WI38 (cell line): ENCODE results near the gene ZNF592.
"Not testable (repeated sequence)": the region's sequence is repeated elsewhere in the genome, so short reads cannot be mapped to it uniquely, and the experiment has no call there.

Source experiments
- H3K4me3 ChIP-seq: 2 replicates; pipeline ENCODE4 v1.5.1; 2011; ENCODE audit warnings: low read depth, mild to moderate bottlenecking, control low read depth, low read length
- TF ChIP-seq, protein P1 (sequence below): IDR thresholded peaks from 2 replicates; pipeline ENCODE4 v1.5.1; 2012; ENCODE audit warnings: low read depth, mild to moderate bottlenecking, control low read depth, low read length

ZNF592 gene

DNA sequence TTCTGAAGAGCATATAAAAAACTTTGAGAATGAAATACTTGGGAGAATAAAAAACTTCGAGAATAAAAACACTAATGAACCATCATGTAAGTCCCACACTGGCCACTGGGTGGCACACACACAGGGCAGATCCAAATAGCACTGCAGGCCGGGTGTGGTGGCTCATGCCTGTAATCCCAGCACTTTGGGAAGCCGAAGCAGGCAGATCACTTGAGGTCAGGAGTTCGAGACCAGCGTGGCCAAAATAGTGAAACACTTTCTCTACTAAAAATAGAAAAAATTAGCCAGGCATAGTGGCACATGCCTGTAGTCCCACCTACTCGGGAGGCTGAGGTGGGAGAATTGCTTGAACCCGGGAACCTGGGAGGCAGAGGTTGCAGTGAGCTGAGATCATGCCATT is 97.2 kb downstream of the ZNF592 start:
- H3K4me3 ChIP-seq: not testable (repeated sequence)
- TF ChIP-seq, protein P1, sequence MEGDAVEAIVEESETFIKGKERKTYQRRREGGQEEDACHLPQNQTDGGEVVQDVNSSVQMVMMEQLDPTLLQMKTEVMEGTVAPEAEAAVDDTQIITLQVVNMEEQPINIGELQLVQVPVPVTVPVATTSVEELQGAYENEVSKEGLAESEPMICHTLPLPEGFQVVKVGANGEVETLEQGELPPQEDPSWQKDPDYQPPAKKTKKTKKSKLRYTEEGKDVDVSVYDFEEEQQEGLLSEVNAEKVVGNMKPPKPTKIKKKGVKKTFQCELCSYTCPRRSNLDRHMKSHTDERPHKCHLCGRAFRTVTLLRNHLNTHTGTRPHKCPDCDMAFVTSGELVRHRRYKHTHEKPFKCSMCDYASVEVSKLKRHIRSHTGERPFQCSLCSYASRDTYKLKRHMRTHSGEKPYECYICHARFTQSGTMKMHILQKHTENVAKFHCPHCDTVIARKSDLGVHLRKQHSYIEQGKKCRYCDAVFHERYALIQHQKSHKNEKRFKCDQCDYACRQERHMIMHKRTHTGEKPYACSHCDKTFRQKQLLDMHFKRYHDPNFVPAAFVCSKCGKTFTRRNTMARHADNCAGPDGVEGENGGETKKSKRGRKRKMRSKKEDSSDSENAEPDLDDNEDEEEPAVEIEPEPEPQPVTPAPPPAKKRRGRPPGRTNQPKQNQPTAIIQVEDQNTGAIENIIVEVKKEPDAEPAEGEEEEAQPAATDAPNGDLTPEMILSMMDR: peak; percentile 66

DNA sequence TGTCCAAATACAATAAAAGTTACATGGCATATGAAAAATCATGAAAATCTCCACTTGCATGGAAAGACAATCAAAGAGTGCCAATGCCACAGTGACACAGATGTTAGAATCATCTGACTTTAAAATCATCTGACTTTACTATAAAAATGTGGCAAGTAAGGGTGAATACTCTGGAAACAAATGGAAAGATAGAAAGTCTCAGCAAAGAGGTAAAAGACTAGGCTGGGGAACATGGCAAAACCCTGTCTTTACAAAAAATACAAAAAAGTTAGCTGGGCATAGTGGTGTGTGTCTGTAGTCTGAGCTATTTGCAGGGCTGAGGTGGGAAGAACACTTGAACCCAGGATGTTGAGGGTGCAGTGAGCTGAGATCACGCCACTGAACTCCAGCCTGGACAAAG is 97.9 kb downstream of the ZNF592 start:
- TF ChIP-seq, protein P1: no peak
- no peak overlapping the region for H3K4me3 ChIP-seq

GRCh38 chr15:84847382-84847781 is 99.0 kb downstream of the ZNF592 start:
- TF ChIP-seq, protein P1: no peak
- no peak overlapping the region for H3K4me3 ChIP-seq

GRCh38 chr15:84852212-84852611 is 103.8 kb downstream of the ZNF592 start:
- TF ChIP-seq, protein P1: no peak

DNA sequence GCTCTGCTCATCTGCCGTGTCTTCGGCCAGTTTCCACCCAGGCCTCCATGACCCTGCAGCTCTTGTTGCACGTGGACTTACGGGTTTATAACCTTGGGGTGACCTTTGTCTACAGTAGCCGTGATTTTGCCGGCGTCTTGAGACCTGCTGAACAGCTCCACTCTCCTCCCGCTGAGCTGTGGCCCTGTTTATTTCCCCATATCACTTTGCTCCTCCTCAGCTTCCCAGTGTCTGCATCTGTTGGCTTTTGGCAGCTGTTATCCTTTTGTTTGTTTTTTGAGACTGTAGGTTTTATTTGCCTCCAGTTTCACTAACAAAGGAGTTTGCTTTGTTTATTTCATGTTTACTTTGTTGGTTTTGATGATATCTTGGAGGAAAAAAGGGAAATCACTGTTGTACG is 106.7 kb downstream of the ZNF592 start:
- TF ChIP-seq, protein P1: no peak

More at GRCh38 chr15:84852212-84852611, 103.8 kb downstream of the ZNF592 start:
- no peak overlapping the region for H3K4me3 ChIP-seq

DNA sequence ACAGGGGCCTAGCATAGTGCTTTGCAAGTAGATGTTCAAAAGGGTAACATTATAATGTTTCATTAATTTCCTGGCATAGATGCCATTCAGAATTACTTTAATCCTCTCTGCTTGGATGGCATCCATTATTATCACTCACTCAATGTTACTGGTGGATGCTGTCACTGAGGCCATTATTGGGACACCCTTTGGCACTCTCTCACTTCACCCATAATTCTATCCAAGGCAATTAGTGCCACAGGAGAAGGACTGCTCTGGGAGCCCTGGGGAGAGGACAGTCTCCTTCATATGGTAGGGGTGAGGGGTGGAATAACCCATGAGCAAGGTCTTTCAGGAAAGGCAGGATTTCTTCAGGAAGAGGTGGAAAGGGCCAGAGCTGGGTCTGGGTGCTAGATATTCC is 107.4 kb downstream of the ZNF592 start:
- TF ChIP-seq, protein P1: no peak
- no peak overlapping the region for H3K4me3 ChIP-seq

More for the DNA sequence above, 106.7 kb downstream of the ZNF592 start:
- H3K4me3 ChIP-seq: no peak overlapping the region
